Liver (tissue), 3 donors: ENCODE measurements around the gene HHAT.

ENCODE experiments used
- EGR1 ChIP-seq, 2 donors: IDR thresholded peaks; 2 replicates each; pipeline ENCODE4 v1.6.1; 2016 to 2018; ENCODE audit warnings: antibody characterized with exemption in 2 of 2, low read depth in 2 of 2
- GABPA ChIP-seq, 2 donors: IDR thresholded peaks in 1 of 2; conservative IDR thresholded peaks in 1 of 2; 2 replicates each; pipeline ENCODE4 v1.6.1; 2016; ENCODE audit warnings: antibody characterized with exemption in 2 of 2, mild to moderate bottlenecking in 1 of 2, moderate library complexity in 1 of 2
- RAD21 ChIP-seq, 2 donors: IDR thresholded peaks; 2 replicates each; pipeline ENCODE4 v1.6.1; 2016; ENCODE audit warnings: antibody characterized with exemption in 2 of 2, mild to moderate bottlenecking in 2 of 2
- RXRA ChIP-seq, 2 donors: IDR thresholded peaks; 2 replicates each; pipeline ENCODE4 v1.6.1; 2017 to 2018; ENCODE audit warnings: antibody characterized with exemption in 2 of 2, mild to moderate bottlenecking in 1 of 2
- SP1 ChIP-seq: IDR thresholded peaks from 2 replicates; pipeline ENCODE4 v1.6.1; 2018; ENCODE audit warnings: antibody characterized with exemption, mild to moderate bottlenecking
- TAF1 ChIP-seq: conservative IDR thresholded peaks from 2 replicates; pipeline ENCODE4 v1.6.1; 2016; ENCODE audit warnings: antibody characterized with exemption, mild to moderate bottlenecking
- YY1 ChIP-seq: IDR thresholded peaks from 2 replicates; pipeline ENCODE4 v1.6.1; 2016; ENCODE audit warnings: antibody characterized with exemption, mild to moderate bottlenecking
- TF ChIP-seq, protein P1 (sequence below): fragments of 150-350 bp; IDR thresholded peaks from 2 replicates; pipeline ENCODE4 v1.5.1; 2017; ENCODE audit warnings: improper control_type of control experiment, low read depth, low read length; ENCODE audit not compliant: missing input control
- TF ChIP-seq, protein P2 (sequence below): IDR thresholded peaks from 2 replicates; pipeline ENCODE4 v1.6.1; 2016; ENCODE audit warnings: antibody characterized with exemption, mild to moderate bottlenecking
- donor health status: healthy.
- donor health status: healthy.

DNA sequence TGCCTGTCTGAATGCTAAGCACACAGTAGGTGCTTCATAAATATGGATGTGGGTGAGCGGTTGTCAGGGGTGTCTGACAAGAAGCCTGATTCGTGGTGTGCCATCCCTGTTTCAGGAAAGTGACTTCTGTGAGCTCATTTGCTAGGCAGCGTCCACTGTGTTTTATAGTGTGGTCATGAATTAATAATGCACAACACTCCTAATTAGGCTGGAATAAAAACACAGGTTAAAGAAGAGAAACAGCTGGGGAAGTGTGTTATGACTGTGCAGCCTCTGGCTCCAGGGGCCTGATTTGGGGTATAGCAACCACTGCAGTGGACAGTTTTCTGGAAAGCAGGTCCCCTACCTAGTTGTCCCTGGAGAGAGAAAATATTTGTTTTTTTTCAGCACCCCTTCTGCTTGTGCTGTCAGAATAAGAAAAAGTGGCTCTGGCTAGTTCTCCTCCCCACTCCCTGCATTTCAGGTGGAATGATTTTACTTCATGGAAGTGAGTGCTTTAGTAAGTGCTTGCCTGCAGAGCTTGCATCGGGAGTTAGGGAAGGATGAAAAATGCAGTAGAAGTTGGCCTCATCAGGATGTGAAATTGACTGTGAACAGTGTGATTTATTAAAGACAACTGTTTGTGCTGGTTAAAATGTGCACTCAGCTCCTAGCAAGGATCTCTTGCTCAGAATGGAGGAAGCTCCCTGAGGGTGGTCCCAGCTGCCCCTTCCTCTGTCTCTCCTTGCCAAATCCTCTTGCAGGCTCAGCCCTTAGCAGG, 333.8 kb downstream of the HHAT start:
- no peak for TF ChIP-seq GABPA (IDR thresholded peaks at IDR 0.05 in 1 of 2, conservative IDR thresholded peaks at IDR 0.05 in 1 of 2)
- TF ChIP-seq, protein P1, sequence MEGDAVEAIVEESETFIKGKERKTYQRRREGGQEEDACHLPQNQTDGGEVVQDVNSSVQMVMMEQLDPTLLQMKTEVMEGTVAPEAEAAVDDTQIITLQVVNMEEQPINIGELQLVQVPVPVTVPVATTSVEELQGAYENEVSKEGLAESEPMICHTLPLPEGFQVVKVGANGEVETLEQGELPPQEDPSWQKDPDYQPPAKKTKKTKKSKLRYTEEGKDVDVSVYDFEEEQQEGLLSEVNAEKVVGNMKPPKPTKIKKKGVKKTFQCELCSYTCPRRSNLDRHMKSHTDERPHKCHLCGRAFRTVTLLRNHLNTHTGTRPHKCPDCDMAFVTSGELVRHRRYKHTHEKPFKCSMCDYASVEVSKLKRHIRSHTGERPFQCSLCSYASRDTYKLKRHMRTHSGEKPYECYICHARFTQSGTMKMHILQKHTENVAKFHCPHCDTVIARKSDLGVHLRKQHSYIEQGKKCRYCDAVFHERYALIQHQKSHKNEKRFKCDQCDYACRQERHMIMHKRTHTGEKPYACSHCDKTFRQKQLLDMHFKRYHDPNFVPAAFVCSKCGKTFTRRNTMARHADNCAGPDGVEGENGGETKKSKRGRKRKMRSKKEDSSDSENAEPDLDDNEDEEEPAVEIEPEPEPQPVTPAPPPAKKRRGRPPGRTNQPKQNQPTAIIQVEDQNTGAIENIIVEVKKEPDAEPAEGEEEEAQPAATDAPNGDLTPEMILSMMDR: no peak
- no peak for TF ChIP-seq RAD21 (IDR thresholded peaks at IDR 0.05)
- TF ChIP-seq YY1: no peak
- TF ChIP-seq RXRA (IDR thresholded peaks at IDR 0.05): no peak
- no peak for TF ChIP-seq EGR1 (IDR thresholded peaks at IDR 0.05; ENCODE audit: low read depth in 2 of 2)
- no peak for TF ChIP-seq TAF1
- no peak for TF ChIP-seq SP1
- TF ChIP-seq, protein P2, sequence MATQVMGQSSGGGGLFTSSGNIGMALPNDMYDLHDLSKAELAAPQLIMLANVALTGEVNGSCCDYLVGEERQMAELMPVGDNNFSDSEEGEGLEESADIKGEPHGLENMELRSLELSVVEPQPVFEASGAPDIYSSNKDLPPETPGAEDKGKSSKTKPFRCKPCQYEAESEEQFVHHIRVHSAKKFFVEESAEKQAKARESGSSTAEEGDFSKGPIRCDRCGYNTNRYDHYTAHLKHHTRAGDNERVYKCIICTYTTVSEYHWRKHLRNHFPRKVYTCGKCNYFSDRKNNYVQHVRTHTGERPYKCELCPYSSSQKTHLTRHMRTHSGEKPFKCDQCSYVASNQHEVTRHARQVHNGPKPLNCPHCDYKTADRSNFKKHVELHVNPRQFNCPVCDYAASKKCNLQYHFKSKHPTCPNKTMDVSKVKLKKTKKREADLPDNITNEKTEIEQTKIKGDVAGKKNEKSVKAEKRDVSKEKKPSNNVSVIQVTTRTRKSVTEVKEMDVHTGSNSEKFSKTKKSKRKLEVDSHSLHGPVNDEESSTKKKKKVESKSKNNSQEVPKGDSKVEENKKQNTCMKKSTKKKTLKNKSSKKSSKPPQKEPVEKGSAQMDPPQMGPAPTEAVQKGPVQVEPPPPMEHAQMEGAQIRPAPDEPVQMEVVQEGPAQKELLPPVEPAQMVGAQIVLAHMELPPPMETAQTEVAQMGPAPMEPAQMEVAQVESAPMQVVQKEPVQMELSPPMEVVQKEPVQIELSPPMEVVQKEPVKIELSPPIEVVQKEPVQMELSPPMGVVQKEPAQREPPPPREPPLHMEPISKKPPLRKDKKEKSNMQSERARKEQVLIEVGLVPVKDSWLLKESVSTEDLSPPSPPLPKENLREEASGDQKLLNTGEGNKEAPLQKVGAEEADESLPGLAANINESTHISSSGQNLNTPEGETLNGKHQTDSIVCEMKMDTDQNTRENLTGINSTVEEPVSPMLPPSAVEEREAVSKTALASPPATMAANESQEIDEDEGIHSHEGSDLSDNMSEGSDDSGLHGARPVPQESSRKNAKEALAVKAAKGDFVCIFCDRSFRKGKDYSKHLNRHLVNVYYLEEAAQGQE: no peak
